HL-60/S4 treated with retinoic acid at 250 ng/mL for 4 days and 3 days (cell line): Measurements from ENCODE around the gene CCDC85A.

Experiments used
- in situ Hi-C: fragments of 300-500 bp; cut with MboI; formaldehyde crosslinking; loops from 2 replicates; pipeline ENCODE4 v1.7.0; 2022; ENCODE audit warnings: low sequenced_read_pairs

CCDC85A gene

DNA sequence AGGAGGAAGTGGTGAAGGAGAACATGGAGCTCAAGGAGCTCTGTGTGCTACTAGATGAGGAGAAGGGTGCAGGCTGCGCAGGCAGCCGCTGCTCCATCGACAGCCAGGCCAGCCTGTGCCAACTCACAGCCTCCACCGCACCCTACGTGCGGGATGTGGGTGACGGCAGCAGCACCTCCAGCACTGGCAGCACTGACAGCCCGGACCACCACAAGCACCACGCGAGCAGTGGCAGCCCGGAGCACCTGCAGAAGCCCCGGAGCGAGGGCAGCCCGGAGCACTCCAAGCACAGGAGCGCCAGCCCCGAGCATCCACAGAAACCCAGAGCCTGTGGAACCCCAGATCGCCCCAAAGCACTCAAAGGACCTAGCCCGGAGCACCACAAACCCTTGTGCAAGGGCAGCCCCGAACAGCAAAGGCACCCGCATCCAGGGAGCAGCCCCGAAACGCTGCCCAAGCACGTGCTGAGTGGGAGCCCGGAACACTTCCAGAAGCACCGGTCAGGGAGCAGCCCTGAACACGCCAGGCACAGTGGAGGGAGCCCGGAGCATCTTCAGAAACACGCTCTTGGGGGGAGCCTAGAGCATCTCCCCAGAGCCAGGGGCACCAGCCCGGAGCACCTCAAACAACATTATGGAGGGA, 9.0 kb downstream of the CCDC85A start:
- in situ Hi-C loops, result no loop called here

GRCh38 chr2:56195563-56195962, 11.8 kb downstream of the CCDC85A start:
- in situ Hi-C loops, result no loop called here

- in situ Hi-C loops, result no loop called here
Observed at GRCh38 chr2:56197816-56198215, 14.0 kb downstream of the CCDC85A start.

GRCh38 chr2:56198936-56199335, 15.1 kb downstream of the CCDC85A start:
- in situ Hi-C loops, result no loop called here

DNA sequence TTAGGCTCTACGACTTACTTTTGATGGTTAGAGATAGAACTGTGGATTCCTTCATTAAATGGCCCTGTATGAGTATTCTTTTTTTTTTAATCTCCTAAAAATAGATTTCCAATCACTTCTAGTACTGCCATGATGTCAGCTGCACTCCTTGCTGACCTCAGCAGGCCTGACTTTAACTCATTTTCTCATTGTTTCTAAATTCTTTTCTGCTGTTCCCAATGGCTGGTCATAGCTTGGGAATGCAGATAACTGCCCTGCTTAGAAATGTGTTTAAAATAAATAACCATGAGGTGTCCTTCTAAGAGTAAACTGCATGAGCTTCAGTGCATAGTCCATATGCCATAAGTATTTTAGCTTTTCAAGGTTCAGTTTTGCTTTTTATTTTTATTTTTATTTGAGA, 15.7 kb downstream of the CCDC85A start:
- in situ Hi-C loops, result no loop called here

GRCh38 chr2:56202381-56203121, 18.8 kb downstream of the CCDC85A start:
- in situ Hi-C loops, result no loop called here

- in situ Hi-C loops, result no loop called here
Observed at GRCh38 chr2:56204556-56204955, 20.8 kb downstream of the CCDC85A start.

DNA sequence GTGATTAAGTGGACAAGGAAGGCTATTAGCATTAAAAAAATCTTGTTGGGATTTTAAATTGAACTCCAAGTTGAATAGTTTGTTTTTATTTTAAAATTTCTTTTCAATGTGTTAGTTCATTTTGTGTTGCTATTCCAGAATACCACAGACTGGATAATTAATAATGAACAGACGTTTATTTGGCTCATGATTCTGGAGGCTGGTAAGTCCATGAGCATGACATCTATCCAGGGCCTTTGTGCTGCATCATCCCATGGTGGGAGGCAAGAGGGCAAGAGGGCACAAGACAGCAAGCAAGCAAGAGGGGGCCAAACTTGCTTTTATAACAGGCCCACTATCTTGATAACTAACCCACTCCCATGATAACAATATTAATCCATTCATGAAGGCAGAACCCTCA, 22.5 kb downstream of the CCDC85A start:
- in situ Hi-C loops, result no loop called here

- in situ Hi-C loops, result no loop called here
Observed at GRCh38 chr2:56207760-56208159, 24.0 kb downstream of the CCDC85A start.

GRCh38 chr2:56208380-56208779, 24.6 kb downstream of the CCDC85A start:
- in situ Hi-C loops, result no loop called here

- in situ Hi-C loops, result no loop called here
Observed at GRCh38 chr2:56209701-56210100, 25.9 kb downstream of the CCDC85A start.

- in situ Hi-C loops, result no loop called here
Observed at GRCh38 chr2:56210291-56210690, 26.5 kb downstream of the CCDC85A start.

DNA sequence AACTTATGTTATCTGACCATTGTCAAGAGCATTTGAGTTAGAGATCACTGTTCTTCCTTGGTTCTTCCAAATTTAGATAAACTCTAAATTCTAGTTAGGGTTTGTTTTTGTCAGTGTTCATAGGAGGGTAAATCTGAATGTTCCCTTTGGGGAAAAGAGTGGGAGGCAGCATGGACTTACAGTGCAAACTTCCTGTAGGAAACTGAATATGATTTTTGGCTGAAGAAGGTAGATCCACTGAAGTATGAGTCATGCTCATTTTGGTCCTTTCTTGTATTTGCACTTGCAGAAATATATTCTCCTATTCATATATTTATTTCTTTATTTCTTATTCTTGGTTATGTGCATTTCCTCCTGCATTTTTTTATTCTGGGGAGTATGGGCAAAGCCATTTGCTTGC, 27.3 kb downstream of the CCDC85A start:
- in situ Hi-C loops, result no loop called here

DNA sequence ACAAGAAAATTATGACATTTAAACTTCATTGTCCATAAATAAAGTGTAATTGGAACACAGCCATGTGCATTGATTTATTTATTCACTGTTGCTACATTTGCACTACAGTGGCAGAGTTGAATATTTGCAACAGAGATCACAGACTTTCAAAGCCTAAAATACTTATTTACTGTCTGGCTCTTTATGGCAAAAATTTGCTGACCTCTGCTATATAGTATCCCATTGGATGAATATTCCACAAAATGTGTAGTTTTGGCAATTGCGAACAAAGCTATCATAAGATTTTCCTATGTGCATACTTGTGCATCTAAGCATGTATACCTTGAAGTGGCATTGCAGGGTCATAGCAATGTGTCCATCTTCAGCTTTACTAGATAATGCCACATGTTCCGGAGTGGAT, 32.1 kb downstream of the CCDC85A start:
- in situ Hi-C loops, result no loop called here

DNA sequence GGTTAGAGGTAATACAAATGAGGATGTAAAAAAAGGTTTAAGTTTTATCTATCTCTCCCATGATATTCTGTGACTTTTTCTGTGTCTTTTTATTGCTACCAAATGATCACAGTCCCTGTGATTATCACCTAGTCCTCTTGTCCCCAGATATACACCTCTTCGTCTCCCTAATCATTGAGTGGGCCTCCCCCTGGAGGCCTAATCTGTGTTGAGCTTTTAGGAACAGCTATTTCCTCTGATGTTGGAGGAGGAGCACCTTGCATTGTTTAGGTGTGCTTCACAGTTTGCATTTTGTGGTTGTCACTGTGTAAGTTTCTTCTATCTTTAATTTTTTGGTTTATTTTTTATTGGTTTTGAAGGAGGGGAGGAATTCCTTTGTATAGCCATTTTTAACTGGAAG, 33.3 kb downstream of the CCDC85A start:
- in situ Hi-C loops, result no loop called here

DNA sequence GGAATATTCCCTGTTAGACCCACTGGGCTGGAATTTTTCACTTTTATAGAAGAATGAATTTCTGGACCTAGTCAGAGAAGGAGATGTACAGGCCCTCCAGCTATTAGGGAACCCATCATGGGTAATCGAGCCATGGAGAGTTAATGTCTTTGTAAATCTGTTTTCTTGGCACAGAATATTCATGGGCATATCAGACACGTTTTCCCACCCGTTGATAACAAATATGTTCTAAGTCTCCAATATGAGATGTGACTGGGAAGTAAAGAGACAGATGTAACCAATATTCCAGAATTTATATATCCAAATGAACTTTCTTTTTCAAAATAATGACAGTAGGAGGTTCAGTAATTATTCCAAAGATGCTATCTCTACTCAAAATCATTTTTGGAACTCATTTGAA, 38.7 kb downstream of the CCDC85A start:
- in situ Hi-C loops, result no loop called here

GRCh38 chr2:56224316-56224715, 40.5 kb downstream of the CCDC85A start:
- in situ Hi-C loops, result no loop called here

GRCh38 chr2:56227811-56228210, 44.0 kb downstream of the CCDC85A start:
- in situ Hi-C loops, result no loop called here

- in situ Hi-C loops, result no loop called here
Observed at GRCh38 chr2:56229397-56230060, 45.7 kb downstream of the CCDC85A start.

GRCh38 chr2:56230156-56230555, 46.4 kb downstream of the CCDC85A start:
- in situ Hi-C loops, result no loop called here

GRCh38 chr2:56231361-56231760, 47.6 kb downstream of the CCDC85A start:
- in situ Hi-C loops, result no loop called here

GRCh38 chr2:56232912-56233311, 49.1 kb downstream of the CCDC85A start:
- in situ Hi-C loops, result no loop called here
